Activated CD8-positive, alpha-beta memory T cell treated with anti-CD3 and anti-CD28 coated beads for 4 hours (primary cell): ENCODE data around the gene GNA12.
"Not testable (repeated sequence)": the region's sequence is repeated elsewhere in the genome, so short reads cannot be mapped to it uniquely, and the experiment has no call there.

Experiments used
- DNase-seq, 2 donors: peaks; one replicate each; pipeline ENCODE4 v3.0.0-alpha.2; 2020; ENCODE audit warnings: low read depth in 2 of 2

Gene GNA12

DNA sequence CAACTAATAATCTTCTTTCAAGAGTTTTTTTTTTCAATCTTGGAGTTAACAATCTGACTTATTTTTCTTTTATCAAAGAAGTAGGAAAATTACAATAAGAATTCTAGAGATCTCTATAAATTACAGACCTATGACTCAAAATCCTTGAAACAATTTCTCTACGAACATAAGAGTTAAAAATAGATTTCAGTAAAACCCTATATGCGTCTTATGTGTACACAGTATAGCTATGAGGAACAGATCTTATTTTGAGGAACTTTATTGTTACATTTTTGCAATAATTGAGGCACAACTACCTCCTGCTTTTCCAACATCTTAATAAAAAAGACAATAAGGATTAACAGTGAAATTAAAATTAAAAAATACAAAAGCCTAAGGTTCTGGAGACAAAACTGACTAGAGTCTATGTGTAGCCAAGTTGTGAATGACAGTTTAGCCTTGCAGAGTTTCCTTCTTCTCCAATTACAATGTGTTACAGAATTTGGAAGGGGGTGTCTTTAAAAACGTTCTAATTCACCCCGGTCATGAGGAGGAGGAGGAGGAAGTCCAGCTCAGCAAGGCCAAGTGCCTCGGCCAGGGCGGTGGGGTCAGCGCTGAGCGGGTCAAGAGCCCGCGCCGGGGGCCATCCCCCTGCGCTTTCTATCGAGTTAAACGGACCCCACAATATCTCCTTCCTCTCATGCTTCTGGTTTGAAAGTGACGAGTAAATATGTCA, 115.6 kb downstream of the GNA12 start:
- no peak for DNase-seq

DNA sequence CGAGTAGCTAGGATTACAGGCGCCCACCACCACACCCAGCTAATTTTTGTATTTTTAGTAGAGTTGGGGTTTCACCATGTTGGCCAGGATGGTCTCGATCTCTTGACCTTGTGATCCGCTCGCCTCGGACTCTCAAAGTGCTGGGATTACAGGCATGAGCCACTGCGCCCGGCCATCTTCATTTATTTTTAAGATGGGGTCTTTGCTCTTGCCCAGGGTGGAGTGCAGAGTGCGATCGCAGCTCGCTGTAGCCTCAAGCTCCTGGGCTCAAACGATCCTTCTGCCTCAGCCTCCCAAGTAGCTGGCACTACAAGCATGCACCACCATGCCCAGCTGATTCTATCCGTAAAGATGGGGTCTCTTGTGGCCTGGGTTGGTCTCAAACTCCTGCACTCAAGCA, 116.9 kb downstream of the GNA12 start:
- not testable (repeated sequence) for DNase-seq

DNA sequence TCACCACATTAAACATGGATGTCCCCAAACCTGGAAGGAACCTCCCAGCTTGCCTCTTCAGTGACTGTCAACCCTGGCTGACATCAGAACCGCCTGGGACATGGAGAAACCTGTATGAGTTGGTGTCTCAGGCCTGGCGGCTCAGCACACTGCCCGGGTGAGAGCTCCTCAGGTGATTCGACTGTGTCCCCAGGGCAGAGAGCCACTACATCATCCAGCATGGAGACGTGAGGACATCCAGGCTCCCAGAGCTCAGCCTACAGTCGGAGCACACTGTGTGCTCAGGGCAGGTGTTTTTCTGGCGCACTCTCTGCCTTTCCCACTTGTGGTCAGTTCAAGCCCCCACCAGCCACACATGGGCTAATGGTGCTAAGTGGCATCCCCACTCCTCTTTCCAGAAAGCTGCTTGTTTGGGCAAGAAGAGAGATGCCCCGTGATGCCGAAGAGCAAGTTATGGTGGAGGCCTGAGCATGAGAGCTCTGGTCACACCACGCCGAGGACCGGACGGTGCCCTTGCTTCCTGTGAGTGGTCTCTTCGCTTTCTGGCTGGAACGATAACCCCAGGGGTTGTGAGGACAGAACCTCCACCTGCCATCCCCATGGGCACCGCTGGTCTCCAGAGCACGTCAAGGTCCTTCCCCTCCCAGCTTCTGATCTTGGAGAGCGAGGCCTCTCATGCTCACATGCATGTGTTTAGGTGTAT, 117.6 kb downstream of the GNA12 start:
- no peak for DNase-seq

DNA sequence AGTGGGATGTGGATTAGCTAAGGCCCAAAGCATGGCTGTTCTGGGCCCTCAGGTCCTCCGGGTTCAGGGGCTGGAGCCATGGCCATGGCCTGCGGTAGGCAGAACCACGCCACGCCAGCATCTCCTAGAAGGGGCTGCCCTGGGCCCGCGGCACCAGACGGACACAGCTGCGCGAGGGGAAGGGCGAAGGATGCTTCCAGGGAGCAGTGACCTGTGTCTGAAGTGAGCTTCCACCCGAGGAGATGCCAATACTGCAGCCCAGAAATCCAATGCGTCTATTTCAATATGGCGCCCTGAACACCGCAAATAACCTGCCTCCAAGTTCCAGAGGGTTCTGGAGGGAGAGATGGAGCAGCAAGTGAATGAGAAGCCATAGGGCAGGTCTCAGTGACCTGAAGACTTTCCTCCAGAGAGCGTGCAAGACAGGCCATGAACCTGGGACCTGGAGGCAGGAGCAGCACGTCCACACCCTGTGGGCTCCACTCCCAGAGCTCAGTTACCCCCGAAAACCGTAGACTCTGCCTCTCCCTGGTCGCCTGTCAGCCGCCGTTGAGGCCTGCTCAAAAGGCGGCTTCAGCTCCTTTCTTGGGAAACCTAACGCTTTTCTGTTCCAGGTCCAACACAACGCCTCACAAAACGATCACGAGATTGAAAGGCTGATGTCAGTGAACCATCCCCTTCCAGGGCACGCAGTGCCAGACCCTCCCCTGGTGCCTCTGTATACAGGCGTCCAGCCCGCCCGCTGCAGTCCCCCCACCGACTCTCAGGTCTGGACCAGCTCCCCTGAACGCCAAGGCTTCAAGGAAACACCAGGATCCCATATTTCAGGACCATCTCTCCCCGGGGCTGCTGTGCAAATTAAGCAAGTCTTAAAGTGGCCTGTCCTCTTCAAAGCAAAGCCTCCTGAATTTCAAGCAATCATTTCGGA, 118.7 kb downstream of the GNA12 start:
- DNase-seq: no peak

DNA sequence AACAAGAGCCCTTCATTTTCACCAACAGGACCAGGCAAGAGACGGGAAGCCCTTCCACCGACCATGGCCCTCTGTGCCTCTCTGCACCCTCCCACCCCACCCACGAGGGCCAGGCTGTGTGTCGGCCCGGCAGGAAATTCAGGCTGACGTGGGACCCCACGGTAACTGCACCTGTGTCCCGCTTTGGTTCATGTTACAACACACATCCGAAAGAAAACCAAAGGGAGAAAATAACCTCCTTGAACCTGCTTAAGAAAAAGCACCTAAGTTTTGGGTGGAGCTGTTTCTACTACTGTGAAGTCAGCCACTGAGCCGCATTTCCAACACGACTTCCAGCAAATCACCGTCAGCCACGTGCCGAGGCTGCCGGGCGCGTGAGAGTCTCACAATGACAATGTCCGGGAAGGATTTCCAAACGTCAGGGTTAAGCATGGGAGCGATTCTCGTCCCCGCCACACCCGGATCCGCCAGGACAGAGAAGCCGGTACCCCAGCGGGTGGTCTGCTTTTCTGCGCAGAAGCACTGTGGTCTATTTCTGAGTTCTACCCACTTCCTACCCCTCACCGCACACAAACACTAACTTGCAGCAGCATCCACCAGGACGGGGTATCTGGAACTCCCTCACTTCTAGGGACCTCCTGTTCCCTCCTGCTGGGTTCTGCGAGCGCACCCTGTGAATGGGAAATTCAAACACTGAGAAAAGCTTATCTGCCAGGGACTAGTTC, 119.5 kb downstream of the GNA12 start:
- DNase-seq: no peak

DNA sequence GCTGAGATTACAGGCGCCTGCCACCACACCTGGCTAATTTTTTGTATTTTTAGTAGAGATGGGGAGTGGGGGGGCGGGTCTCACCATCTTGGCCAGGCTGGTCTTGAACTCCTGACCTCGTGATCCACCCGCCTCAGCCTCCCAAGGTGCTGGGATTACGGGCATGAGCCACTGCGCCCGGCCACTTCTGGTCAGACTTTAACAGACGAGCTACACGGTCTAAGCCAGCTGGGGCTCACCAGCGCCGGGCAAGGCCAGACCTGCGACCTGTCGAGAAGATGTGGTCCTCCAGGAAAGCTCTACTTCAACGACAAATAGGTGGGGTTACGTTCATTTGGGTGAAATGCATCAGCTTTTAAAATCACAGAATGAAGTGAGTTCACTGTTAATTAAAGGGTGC, 120.1 kb downstream of the GNA12 start:
- DNase-seq: not testable (repeated sequence)

DNA sequence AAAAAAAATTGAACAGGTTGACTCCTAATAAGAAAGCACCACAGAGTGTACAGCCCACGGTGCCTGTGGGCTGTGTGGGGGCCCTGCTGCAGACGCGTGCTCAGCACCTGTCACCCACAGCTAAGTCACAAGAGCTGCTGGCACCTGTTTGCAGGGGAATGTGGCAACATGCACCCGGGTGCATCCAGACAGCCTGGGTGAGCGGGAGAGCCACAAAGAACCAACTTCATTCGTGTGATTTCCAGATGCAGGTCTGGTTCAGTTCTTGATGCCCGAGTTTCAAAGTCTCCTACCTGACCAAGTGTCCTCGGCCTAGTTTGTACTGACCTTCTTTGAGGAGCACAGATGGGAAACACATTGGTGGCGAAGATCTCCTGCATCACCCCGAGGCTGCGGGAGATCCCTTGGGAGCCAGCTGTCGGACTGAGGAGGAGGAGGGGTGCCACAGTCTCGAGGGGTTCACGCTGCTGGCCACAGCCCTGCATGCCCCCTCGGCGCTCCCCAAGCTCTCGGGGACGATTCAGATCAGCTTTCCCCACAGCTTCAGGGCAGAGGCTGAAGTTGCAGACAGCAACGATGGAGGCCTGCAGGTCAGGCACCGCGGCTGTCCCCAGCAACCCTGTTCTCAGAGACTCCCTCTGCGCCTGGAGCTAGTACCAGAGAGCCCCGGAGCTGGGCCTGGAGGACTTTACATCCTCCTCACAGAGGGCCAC, 120.8 kb downstream of the GNA12 start:
- no peak for DNase-seq

DNA sequence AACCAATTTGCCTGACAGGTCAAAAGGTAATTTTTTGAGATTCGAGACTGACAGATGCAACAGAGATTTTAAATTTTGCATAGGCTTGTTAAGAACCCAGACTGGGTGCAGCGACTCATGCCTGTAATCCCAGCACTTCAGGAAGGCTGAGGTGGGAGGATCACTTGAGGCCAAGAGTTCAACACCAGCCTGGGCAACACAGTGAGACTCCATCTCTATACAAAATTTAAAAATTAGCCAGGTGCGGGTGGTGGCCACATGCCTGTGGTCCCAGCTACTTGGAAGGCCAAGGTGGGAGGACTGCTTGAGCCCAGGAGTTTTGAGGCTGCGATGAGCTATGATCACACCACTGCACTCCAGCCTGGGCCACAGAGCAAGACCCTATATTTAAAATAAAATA, 121.5 kb downstream of the GNA12 start:
- no peak for DNase-seq

DNA sequence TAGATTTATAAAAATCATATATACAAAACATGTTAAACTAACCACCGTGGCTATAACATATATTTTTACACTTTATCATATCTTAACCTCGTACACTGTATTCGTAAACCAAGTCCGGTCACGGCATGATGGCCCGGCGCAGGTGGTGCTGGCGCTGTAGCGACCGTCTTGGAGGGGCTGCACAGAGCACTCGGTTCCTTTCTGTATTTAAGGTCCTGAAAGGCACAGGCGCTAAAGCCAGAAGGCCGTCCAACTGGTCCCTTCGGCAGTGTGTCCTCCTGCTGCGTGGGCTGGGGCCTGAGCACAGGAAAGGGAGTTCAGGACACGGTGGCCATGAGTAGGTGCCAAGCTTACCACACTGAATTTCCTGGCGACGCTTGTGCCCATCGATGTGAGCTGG, 122.3 kb downstream of the GNA12 start:
- no peak for DNase-seq

DNA sequence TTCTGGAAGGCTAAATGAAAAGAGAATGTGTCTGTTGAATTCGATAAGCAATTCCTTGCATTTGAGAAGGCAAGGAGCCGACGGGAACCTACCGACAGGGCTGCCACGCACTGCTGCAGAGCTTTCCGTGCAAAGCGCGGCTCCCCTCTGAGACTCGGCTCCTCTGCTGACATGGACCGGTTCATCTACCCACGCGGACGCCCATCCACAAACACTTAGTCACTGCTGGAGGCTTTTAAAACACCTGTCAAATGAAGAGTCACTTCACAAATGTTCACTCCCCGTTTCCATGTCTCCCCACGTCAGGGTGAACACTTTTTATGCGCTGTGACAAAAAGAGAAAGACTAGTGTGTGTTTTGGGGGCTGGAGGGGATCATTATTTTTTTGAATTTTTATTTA, 124.1 kb downstream of the GNA12 start:
- DNase-seq: no peak

DNA sequence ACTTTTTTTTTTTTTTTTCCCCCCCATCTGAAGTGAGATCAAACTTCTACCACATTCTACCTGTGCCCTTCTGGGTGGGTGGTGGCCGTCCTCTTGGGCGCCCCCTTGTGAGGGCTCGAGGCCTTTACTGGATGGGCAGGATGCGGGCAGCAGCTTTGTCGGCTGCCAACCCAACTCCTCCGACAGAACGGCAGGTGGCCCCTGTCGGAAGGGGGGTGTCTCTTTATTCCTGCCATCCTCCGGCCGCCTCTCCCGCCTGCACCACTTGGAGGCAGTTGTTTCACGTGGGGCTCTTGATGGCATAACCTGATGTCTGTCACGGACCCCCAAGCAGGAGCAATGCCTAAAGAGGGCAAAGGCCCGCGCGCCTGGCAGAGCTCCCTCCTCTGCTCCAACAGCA, 125.1 kb downstream of the GNA12 start:
- DNase-seq: peak; percentile 28 to 35

DNA sequence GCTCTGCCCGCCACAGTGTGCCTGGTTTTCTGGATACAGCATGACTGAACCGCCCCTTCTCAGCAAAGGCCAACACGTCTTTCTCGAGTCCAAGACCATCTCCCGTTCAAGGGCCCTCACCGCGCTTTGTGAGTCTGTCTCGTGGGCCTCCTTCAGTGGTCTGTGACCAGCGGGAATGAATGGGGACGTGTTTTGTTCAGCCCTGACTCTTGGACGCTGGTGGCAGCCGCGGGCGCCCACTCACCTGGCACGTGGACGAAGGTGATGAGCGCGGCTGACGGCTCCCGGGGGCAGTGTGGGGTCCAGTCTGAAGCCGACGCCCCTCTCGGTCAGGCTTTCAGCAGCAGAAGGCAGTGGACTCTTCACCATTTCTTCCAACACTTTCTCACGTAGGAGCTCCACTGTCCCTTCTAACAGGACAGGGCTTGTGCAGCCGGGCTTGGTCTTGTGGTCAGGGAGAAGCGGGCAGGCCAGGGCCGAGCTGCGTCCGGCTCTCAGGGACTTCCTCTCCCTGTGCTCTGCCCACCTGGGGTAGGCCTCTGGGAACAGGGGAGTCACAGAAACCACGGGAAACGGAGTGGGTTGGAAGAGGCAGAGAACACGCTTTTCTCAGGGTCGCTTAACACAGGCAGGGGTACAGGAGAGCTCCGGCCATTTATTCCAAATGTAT, 125.7 kb downstream of the GNA12 start:
- no peak for DNase-seq

DNA sequence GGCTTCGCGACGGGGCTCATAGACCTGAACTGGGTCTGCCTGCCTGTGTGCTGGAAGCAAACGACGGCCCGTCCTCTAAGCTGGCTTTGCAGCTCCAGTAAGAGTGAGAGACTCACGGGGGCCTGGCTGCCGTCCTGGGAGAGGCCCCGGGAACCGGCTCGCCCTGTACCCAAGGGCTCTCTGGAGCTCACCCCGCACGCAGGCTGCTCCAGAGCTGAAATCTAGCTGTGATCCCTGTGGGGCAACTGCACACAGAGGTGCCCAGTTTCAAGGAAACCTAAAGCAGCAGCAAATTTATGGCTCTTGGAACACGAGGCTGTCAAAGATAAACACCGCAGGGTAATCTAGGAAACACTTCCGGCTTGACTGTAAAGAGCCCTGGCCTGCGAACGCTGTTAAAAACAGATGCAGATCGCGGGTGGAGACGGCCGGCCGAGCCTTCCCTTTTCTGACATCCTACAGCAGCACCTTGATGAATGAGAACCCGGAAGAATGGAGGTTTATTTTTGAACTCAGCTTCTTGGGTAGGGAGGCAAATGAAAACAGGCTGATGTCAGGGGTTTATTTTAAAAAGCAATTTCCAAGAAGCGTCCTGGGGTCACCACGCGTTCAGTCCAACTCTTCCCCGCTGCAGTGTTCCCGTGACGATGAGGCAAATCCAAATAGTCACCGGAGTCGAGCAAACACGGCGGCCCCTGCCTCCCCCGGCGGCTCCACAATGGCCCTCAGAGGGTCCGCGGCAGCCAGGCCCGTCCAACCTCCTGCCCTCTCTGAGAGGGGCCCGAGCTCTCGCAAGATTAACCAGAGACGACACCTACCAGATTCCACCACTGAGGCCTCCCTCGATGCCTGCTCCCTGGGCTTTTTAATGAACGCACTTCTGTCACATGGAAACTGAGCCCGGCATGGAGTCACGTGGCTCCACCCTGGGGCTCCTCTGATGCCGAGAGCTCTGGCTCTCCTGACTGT, 126.5 kb downstream of the GNA12 start:
- no peak for DNase-seq

DNA sequence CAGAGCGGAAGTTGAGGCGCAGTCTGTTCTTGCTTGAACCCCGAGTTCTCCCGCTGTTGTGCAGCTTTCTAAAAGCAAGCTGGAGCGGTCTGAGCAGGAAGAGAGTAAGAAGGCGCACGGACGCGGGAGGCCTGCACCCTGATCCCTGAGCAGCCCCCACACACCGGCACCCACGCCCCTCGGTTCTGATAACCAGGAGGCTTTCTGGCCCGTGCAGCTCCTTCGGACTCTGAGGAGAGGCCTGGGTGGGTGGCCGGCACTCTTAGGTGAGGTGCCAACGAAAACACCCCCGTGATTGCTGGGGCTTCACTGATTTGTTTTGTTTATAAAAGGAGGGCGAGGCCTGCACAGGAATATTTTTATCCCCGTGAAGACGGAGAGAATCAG, 127.2 kb downstream of the GNA12 start:
- DNase-seq: no peak

DNA sequence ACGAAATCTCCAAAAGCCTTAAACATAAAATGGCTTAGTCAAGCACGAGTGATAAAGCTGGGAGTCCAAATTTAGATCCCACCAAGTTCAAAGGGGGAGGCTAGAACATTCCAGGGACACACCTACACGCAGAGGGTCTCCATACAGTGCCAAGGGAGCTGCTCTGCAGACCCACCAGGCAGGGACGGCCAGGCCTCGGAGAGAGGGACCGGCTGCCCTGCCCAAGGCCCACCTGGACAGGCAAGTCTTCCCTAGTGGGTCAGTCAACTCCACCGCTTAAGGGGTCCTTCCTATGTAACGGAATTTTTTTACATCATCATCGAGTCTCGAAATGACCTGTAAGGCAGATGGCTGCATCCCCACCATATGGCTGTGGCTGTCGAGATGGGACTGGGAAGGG, 127.6 kb downstream of the GNA12 start:
- no peak for DNase-seq

DNA sequence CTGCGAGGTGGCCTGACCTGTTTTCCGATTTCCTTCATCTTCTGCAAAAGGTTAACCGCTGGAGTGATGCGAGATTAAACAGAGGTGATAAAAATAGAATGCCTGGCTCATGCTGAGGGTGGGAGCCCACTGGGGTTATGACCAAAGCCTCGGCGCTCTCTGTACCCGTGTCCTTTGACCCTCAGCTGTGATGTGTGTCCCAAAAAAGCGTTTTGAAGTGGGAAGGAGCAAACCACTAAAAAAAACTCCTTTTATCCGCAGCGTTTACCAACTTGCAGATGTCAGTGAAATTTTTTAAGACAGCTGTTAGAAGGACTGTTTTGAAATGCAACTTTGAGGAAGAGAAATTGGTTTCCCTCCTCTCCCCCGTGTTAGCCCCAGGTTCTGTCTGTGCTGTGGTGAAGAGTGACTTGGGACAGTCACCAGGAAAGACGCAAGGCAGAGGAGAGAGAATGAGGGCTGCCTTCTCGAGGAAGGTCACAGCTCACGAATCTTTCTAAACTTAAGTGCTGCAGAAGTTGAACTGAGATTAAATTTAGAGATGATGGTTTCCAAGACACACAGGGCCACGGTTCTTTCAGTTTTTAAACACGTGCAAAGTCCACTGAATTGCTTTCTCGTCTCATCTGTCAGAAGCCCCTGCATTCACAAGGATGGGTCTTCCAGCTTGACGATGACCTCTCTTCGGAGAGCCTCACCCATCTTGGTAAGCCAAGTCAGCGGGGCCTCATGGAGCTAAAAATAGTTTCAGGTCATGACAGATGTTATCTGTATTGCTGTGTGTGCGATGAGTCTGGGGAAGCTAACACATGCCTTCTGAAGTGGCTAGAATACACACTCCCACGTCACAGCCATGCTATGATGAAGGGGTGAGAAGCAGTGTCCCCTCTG, 128.5 kb downstream of the GNA12 start:
- peak in 1 of 2 donors; percentile 44 for DNase-seq

DNA sequence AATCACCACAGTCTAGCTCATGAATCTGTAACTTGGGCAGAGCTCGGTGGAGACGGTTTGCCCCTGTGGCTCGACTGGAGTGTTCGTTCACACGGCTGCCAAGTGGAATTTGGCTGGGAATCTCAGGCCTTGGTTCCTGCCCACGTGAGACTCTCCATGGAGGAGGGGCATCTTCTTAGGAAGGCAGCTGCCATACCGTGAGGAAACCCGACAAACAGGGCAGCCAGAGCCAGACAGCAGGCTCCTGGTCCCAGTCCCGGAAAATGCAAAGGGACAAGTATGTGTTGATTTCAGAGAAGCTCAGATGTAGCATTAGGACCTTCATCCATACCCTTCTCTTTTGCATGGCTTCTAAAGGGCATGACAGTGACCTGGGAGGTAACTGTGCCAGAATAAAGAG, 129.5 kb downstream of the GNA12 start:
- no peak for DNase-seq

DNA sequence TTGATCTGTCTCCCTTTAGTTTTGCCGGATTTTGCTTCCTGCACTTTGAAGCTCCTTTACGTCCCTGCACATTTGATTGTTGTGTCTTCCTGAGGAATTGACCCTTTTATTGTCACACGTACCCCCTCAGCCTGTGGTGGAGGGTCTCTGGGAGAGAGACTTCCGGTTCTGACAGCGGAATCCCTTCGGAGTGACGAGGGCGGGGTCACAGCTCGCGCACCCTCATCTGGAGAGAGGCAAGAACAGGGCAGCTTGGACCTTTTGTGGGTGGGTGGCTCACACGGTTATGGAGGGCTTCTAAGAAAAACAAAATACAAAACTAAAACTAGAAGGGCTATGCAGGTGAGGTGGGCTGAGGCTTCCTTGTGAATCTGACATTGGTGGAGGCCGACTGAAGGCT, 130.1 kb downstream of the GNA12 start:
- DNase-seq: no peak
